SIG-M5 (cell line): ENCODE measurements around the gene CD8B2.
"Not testable (repeated sequence)": the region's sequence is repeated elsewhere in the genome, so short reads cannot be mapped to it uniquely, and the experiment has no call there.

Experiments used
- DNase-seq: peaks from one replicate; lab custom pipeline; 2025; lab: John Stamatoyannopoulos, UW

The CD8B2 gene

GRCh38 chr2:106486551-106487385 is at the start of gene CD8B2:
Gene CD8B2 (plus strand): TSS chr2:106487364. CDS start chr2:106487427, 63 bp downstream.
- not testable (repeated sequence) for DNase-seq

- not testable (repeated sequence) for DNase-seq
These were observed 25.3 kb upstream of the CD8B2 start for GRCh38 chr2:106461882-106462281.

GRCh38 chr2:106467516-106467915 is 19.6 kb upstream of the CD8B2 start:
- not testable (repeated sequence) for DNase-seq

- DNase-seq: not testable (repeated sequence)
These were observed 19.1 kb upstream of the CD8B2 start, which contains the start of gene RGPD3 for GRCh38 chr2:106468107-106468506. Gene RGPD3 (minus strand): TSS chr2:106468413. CDS start chr2:106468288, 125 bp downstream.

GRCh38 chr2:106470658-106471057 is 16.5 kb upstream of the CD8B2 start:
- not testable (repeated sequence) for DNase-seq

GRCh38 chr2:106477647-106478046 is 9.5 kb upstream of the CD8B2 start:
- DNase-seq: not testable (repeated sequence)

- DNase-seq: not testable (repeated sequence)
These were observed 7.6 kb upstream of the CD8B2 start for GRCh38 chr2:106479563-106479962.

- DNase-seq: not testable (repeated sequence)
These were observed 425 bp downstream of the CD8B2 start for GRCh38 chr2:106487386-106488191.

- DNase-seq: not testable (repeated sequence)
These were observed 2.5 kb downstream of the CD8B2 start for GRCh38 chr2:106489701-106490100.

GRCh38 chr2:106492399-106492798 is 5.2 kb downstream of the CD8B2 start:
- not testable (repeated sequence) for DNase-seq

- DNase-seq: not testable (repeated sequence)
These were observed 5.7 kb downstream of the CD8B2 start for GRCh38 chr2:106492913-106493312.

GRCh38 chr2:106498549-106498948 is 11.4 kb downstream of the CD8B2 start:
- not testable (repeated sequence) for DNase-seq

- not testable (repeated sequence) for DNase-seq
These were observed 13.2 kb downstream of the CD8B2 start for GRCh38 chr2:106500350-106500749.

GRCh38 chr2:106502351-106502750 is 15.2 kb downstream of the CD8B2 start:
- DNase-seq: not testable (repeated sequence)

- DNase-seq: not testable (repeated sequence)
These were observed 17.0 kb downstream of the CD8B2 start for GRCh38 chr2:106504192-106504591.

- DNase-seq: not testable (repeated sequence)
These were observed 17.6 kb downstream of the CD8B2 start for GRCh38 chr2:106504787-106505186.

- not testable (repeated sequence) for DNase-seq
These were observed 19.0 kb downstream of the CD8B2 start for GRCh38 chr2:106506002-106506687.

GRCh38 chr2:106508660-106509373 is 21.7 kb downstream of the CD8B2 start:
- DNase-seq: not testable (repeated sequence)

GRCh38 chr2:106509374-106509770 is 22.2 kb downstream of the CD8B2 start:
- DNase-seq: not testable (repeated sequence)

GRCh38 chr2:106510791-106511190 is 23.6 kb downstream of the CD8B2 start:
- DNase-seq: not testable (repeated sequence)

- DNase-seq: not testable (repeated sequence)
These were observed 24.3 kb downstream of the CD8B2 start for GRCh38 chr2:106511476-106511901.
